Choroid plexus epithelial cell (primary cell): ENCODE results near the gene GNA12.

Experiments used
- DNase-seq: peaks from one replicate; pipeline ENCODE4 v3.0.0-alpha.2; 2010; ENCODE audit warnings: low read depth
- H3K4me3 ChIP-seq: 2 replicates; pipeline ENCODE4 v1.5.1; 2011; ENCODE audit warnings: low read depth, mild to moderate bottlenecking, control low read depth, low read length, moderate library complexity
- TF ChIP-seq, protein P1 (sequence below): conservative IDR thresholded peaks from 2 replicates; pipeline ENCODE4 v1.5.1; 2011; ENCODE audit warnings: low read depth, mild to moderate bottlenecking, control low read depth, inconsistent platforms, low read length, moderate library complexity

The GNA12 gene

DNA sequence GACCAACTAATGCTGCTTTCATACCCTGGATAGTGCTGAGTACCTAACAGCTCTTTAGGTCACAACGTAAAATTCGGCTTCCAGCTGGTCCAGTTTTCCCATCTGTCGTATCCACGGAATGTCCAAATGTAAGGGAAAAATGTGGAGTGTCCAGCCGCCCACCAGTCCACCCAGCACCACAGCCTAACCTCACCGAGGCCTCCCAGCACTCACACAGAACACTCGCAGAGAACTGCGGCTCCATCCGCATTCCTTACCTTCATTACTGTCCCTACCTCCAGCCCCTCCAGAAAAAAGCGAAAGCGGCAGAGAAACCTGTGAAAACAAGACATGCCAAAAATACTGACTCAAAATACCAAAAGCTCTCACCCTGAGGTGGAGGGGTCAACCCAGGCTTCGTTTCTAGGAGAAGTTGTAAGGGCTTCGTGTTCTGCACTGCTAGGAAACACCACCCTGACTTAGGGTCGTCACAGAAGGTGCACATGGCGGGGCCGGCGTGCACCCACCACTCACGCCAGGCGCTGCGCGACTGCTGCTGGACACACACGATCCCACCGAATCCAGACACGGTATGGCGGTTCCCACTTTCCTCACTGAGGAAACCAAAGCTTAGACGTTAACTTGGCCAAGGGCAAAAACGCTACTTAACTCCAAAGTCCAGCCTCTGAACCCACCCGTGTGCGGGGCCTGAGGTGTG lies 82.2 kb downstream of the GNA12 start:
- no peak overlapping the region for H3K4me3 ChIP-seq
- TF ChIP-seq, protein P1, sequence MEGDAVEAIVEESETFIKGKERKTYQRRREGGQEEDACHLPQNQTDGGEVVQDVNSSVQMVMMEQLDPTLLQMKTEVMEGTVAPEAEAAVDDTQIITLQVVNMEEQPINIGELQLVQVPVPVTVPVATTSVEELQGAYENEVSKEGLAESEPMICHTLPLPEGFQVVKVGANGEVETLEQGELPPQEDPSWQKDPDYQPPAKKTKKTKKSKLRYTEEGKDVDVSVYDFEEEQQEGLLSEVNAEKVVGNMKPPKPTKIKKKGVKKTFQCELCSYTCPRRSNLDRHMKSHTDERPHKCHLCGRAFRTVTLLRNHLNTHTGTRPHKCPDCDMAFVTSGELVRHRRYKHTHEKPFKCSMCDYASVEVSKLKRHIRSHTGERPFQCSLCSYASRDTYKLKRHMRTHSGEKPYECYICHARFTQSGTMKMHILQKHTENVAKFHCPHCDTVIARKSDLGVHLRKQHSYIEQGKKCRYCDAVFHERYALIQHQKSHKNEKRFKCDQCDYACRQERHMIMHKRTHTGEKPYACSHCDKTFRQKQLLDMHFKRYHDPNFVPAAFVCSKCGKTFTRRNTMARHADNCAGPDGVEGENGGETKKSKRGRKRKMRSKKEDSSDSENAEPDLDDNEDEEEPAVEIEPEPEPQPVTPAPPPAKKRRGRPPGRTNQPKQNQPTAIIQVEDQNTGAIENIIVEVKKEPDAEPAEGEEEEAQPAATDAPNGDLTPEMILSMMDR, result no peak
- no peak for DNase-seq

- TF ChIP-seq, protein P1, result no peak
- no peak for DNase-seq
- H3K4me3 ChIP-seq, result no peak overlapping the region
Observed at GRCh38 chr7:2761131-2761624, 82.9 kb downstream of the GNA12 start.

GRCh38 chr7:2760098-2760889 lies 83.8 kb downstream of the GNA12 start:
- DNase-seq, result peak; percentile 52
- TF ChIP-seq, protein P1, result peak; percentile 60
- no peak overlapping the region for H3K4me3 ChIP-seq

- H3K4me3 ChIP-seq, result no peak overlapping the region
- DNase-seq, result no peak
- TF ChIP-seq, protein P1, result no peak
Observed at GRCh38 chr7:2759736-2760097, 84.4 kb downstream of the GNA12 start.

DNA sequence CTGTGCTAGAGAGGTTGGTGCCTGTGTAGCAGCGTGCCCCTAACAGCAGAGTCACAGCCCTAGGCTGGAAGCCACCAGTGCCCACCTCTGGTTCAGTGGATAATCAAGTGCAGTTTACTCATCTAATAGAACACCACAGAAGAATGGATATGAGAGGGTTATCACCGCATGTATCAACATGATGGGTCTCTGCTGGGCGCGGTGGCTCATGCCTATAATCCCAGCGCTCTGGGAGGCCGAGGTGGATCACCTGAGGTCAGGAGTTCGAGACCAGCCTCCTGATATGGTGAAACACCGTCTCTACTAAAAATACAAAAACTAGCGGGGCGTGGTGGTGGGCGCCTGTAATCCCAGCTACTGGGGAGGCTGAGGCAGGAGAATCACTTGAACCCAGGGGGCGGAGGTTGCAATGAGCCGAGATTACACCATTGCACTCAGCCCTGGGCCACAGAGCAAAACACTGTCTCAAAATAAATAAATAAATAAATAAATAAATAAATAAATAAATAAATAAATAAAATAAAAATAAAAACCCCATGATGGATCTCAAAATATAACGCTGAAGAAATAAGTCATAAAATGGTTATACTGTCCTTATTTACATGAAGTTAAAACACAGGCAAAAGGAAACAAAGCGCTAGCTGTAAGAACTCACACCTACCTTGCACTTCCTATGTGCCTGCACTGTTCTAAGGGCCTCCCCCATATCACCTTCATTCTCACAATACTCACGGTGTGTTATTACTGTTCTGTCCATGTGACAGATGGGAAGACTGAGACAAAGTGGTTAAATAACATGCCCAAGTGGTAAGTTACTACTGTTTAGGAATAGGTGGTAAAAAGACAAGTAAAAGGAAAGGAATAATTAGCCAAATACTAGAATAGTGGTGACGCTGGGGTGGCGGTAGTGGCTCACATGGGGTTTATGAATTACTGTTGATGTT lies 85.2 kb downstream of the GNA12 start:
- TF ChIP-seq, protein P1, result no peak
- DNase-seq, result no peak
- no peak overlapping the region for H3K4me3 ChIP-seq

- no peak overlapping the region for H3K4me3 ChIP-seq
- TF ChIP-seq, protein P1, result no peak
- peak; percentile 98 for DNase-seq
Observed at GRCh38 chr7:2757904-2758672, 86.0 kb downstream of the GNA12 start.
